MCF 10A (cell line): ENCODE measurements around the gene ZNF135. TPM values are rescaled to one million over a fixed set of nuclear protein-coding genes. Genes with fewer than 3 reads are reported as not detected.

Source experiments
- BruUV-seq: library from RNA; stranded (reverse); fragments of 400-500 nt; replicated peaks from 2 replicates; lab custom pipeline; 2021; lab: Mats Ljungman, UMichigan
- CTCF ChIA-PET: fragments of 300-600 bp; sonication (Branson Sonifier 250); formaldehyde crosslinking; extraction: SDS; loops from one replicate; lab custom pipeline; 2021; ENCODE audit warnings: antibody characterized with exemption, inconsistent platforms; lab: Yijun Ruan, JAX
- POLR2A ChIA-PET: fragments of 300-600, 350-650 bp; sonication (Branson Sonifier 250); formaldehyde crosslinking; extraction: SDS; loops from one replicate; lab custom pipeline; 2020; ENCODE audit warnings: antibody characterized with exemption, inconsistent platforms; lab: Yijun Ruan, JAX
- DNase-seq: peaks from one replicate; pipeline ENCODE4 v3.0.0-alpha.2; 2018; ENCODE audit not compliant: unreplicated experiment
- H3K27ac Mint-ChIP-seq: one replicate; pipeline ENCODE4 v1.8.0; 2022; ENCODE audit warnings: mild to moderate bottlenecking, low read depth, mixed read lengths; ENCODE audit not compliant: unreplicated experiment
- H3K27me3 Mint-ChIP-seq: one replicate; pipeline ENCODE4 v1.8.0; 2022; ENCODE audit warnings: mixed read lengths; ENCODE audit not compliant: insufficient read depth, unreplicated experiment
- H3K36me3 Mint-ChIP-seq: one replicate; pipeline ENCODE4 v1.8.0; 2022; ENCODE audit warnings: mild to moderate bottlenecking, moderate library complexity, mixed read lengths; ENCODE audit not compliant: insufficient read depth, unreplicated experiment
- H3K4me1 Mint-ChIP-seq: one replicate; pipeline ENCODE4 v1.8.0; 2022; ENCODE audit warnings: mixed read lengths; ENCODE audit not compliant: insufficient read depth, unreplicated experiment
- H3K4me3 Mint-ChIP-seq: one replicate; pipeline ENCODE4 v1.8.0; 2022; ENCODE audit warnings: mild to moderate bottlenecking, moderate library complexity, mixed read lengths; ENCODE audit not compliant: unreplicated experiment
- H3K9me3 Mint-ChIP-seq: one replicate; pipeline ENCODE4 v1.8.0; 2022; ENCODE audit warnings: mixed read lengths; ENCODE audit not compliant: unreplicated experiment
- CTCF ChIP-seq: fragments of 200-600 bp; IDR thresholded peaks from one replicate; pipeline ENCODE4 v1.8.0; 2022; ENCODE audit warnings: antibody characterized with exemption, mild to moderate bottlenecking; ENCODE audit not compliant: unreplicated experiment
- intact Hi-C: fragments of 100-400 bp; cut with micrococcal nuclease; formaldehyde crosslinking; loops from 2 replicates; pipeline ENCODE4 v1.14.1; 2022
- total RNA-seq: library from RNA; stranded (reverse); gene quantifications from 2 replicates; pipeline ENCODE4 v1.2.3, GENCODE V29; 2022

Gene ZNF135
- total RNA-seq, 1 experiment from 2014 or later: not detected

- Mint-ChIP-seq H3K27ac (no peak overlapping the region), H3K4me3 (no peak overlapping the region), H3K4me1 (no peaks in the 10 kb centered on the region), H3K36me3 (no peaks in the 10 kb centered on the region), H3K27me3 (no peaks in the 10 kb centered on the region), H3K9me3 (peaks cover 18% of the 10 kb centered on the region)
- no TSS peak for BruUV-seq
- POLR2A ChIA-PET: no interaction called here
- CTCF ChIA-PET: no interaction called here
- DNase-seq: no peak
- intact Hi-C loops: no loop called here
- no peak for TF ChIP-seq CTCF
These were observed 3.9 kb upstream of the ZNF135 start for GRCh38 chr19:58054901-58055874.

GRCh38 chr19:58056261-58056660 is 2.8 kb upstream of the ZNF135 start:
- intact Hi-C loops: no loop called here
- CTCF ChIA-PET: no interaction called here
- no peak overlapping the region for H3K27ac Mint-ChIP-seq
- TF ChIP-seq CTCF: no peak
- no peaks in the 10 kb centered on the region for H3K27me3 Mint-ChIP-seq
- no TSS peak for BruUV-seq
- no peak overlapping the region for H3K4me3 Mint-ChIP-seq
- H3K4me1 Mint-ChIP-seq: no peaks in the 10 kb centered on the region
- peaks cover 18% of the 10 kb centered on the region for H3K9me3 Mint-ChIP-seq
- no peaks in the 10 kb centered on the region for H3K36me3 Mint-ChIP-seq
- POLR2A ChIA-PET: no interaction called here
- DNase-seq: no peak

- intact Hi-C loops: no loop called here
- no peaks in the 10 kb centered on the region for H3K4me1 Mint-ChIP-seq
- no peak for TF ChIP-seq CTCF
- CTCF ChIA-PET: no interaction called here
- no peak overlapping the region for H3K4me3 Mint-ChIP-seq
- H3K9me3 Mint-ChIP-seq: peaks cover 18% of the 10 kb centered on the region
- no peak for DNase-seq
- H3K36me3 Mint-ChIP-seq: no peaks in the 10 kb centered on the region
- no peaks in the 10 kb centered on the region for H3K27me3 Mint-ChIP-seq
- no peak overlapping the region for H3K27ac Mint-ChIP-seq
- POLR2A ChIA-PET: no interaction called here
- no TSS peak for BruUV-seq
These were observed 2.2 kb upstream of the ZNF135 start for GRCh38 chr19:58056861-58057260.

GRCh38 chr19:58058467-58058866 is 615 bp upstream of the ZNF135 start:
- Mint-ChIP-seq H3K9me3 (peaks cover 18% of the 10 kb centered on the region), H3K27me3 (no peaks in the 10 kb centered on the region), H3K4me1 (no peaks in the 10 kb centered on the region), H3K36me3 (no peaks in the 10 kb centered on the region), H3K4me3 (no peak overlapping the region), H3K27ac (no peak overlapping the region)
- CTCF ChIA-PET: no interaction called here
- no peak for DNase-seq
- no TSS peak for BruUV-seq
- POLR2A ChIA-PET: no interaction called here
- intact Hi-C loops: no loop called here
- no peak for TF ChIP-seq CTCF
